ENCODE results near the gene XYLT2. TPM values are rescaled to one million over a fixed set of nuclear protein-coding genes. Genes with fewer than 3 reads are reported as not detected.

Gene XYLT2
- total and polyA plus RNA-seq, 2 of the 8 experiments (the other 6 are each of a cell fraction or from before 2014, with no cell fraction given): 28.0 to 29.9 TPM

DNA sequence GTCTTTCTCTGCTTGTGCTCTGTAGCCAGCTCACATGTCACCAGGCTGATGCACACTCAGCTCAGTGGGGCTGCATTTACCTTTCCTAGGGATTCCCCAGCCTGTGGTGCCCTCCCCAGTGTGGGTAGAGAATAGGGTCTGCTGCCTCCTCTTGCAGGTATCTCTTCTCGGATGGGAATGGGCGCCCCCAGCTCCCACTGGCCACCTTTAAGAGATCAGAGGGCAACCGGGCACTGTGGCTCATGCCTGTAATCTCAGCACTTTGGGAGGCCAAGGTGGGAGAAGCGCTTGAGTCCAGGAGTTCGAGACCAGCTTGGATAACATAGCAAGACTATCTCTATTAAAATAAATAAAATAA, 3.3 kb downstream of the XYLT2 start (continued):
- TF ChIP-seq EZH2 (IDR thresholded peaks at IDR 0.05; ENCODE audit: low read depth, low read length, severe bottlenecking) (no peak), BACH1 (IDR thresholded peaks at IDR 0.05; ENCODE audit: low read length) (no peak), POU5F1 (IDR thresholded peaks at IDR 0.05; ENCODE audit: low read depth, low read length) (no peak)
